Aorta (tissue), 5 donors: ENCODE measurements around the gene PAPPA. TPM values are rescaled to one million over a fixed set of nuclear protein-coding genes. Genes with fewer than 3 reads are reported as not detected.

Source experiments
- ATAC-seq: fragments of 200-7000 bp; cut with Tn5 transposase; one replicate; pipeline ENCODE4 v1.9.1; 2022; ENCODE audit warnings: moderate library complexity; ENCODE audit not compliant: low FRiP score
- DNase-seq, 2 donors: peaks; one replicate each; pipeline ENCODE4 v3.0.0-alpha.2; 2020
- H3K27ac ChIP-seq, 2 donors: one replicate each; pipeline ENCODE4 v1.5.1; 2013; ENCODE audit warnings: low read length in 2 of 2, mild to moderate bottlenecking in 2 of 2, moderate library complexity in 2 of 2, control low read depth in 1 of 2, inconsistent platforms in 1 of 2, low read depth in 1 of 2
- H3K27me3 ChIP-seq, 2 donors: one replicate each; pipeline ENCODE4 v1.6.1; 2013; ENCODE audit warnings: control low read depth in 1 of 2, low read length in 1 of 2, mild to moderate bottlenecking in 1 of 2, moderate library complexity in 1 of 2; ENCODE audit not compliant: insufficient read depth in 2 of 2, control insufficient read depth in 1 of 2
- H3K36me3 ChIP-seq, 2 donors: one replicate each; pipeline ENCODE4 v1.6.1; 2013; ENCODE audit warnings: control low read depth in 1 of 2, low read length in 1 of 2, mild to moderate bottlenecking in 1 of 2; ENCODE audit not compliant: insufficient read depth in 2 of 2, control insufficient read depth in 1 of 2
- H3K4me1 ChIP-seq, 2 donors: one replicate each; pipeline ENCODE4 v1.6.1; 2013; ENCODE audit warnings: low read length in 2 of 2, control low read depth in 1 of 2, mild to moderate bottlenecking in 1 of 2, moderate library complexity in 1 of 2; ENCODE audit not compliant: insufficient read depth in 2 of 2, control insufficient read depth in 1 of 2
- H3K4me3 ChIP-seq, 2 donors: one replicate each; pipeline ENCODE4 v1.5.1; 2013; ENCODE audit warnings: low read length in 2 of 2, control low read depth in 1 of 2, mild to moderate bottlenecking in 1 of 2
- H3K9me3 ChIP-seq: one replicate; pipeline ENCODE4 v1.6.1; 2013; ENCODE audit warnings: mild to moderate bottlenecking, low read length; ENCODE audit not compliant: control insufficient read depth
- WGBS, 2 donors: extraction: QIAGEN DNeasy Blood & Tissue Kit; methylation state at CpG; one replicate each; pipeline ENCODE4 v1.1.7; 2013; 5-methylcytosine and 5-hydroxymethylcytosine counted together
- intact Hi-C, 2 donors: fragments of 100-400 bp; cut with DNase I; formaldehyde crosslinking; loops; one replicate each; pipeline versions ENCODE4 v1.14.2 to v1.15.0; 2022
- polyA plus RNA-seq, 2 donors: library from polyadenylated mRNA; stranded (reverse); fragments of 200-250 nt; gene quantifications; one replicate each; pipeline ENCODE4 v1.2.3, GENCODE V29; 2013
- total RNA-seq, 2 donors: library from RNA; stranded (reverse); fragmentation: NEBNext Ultra II Directional; extraction: Animal tissue kit (Norgen Biotek cat#: 25700); gene quantifications; one replicate each; pipeline ENCODE4 v1.2.1, GENCODE V29; 2021
- donor health status: healthy with polysubstance abuse.
- donor health status: Bipolar disorder and iron deficiency.
- donor health status: DM: no; HTN: no; CAD: no.
- donor health status: DM: no; HTN: no; CAD: no.
- donor health status: DM: yes; HTN: yes; CAD: no.

The PAPPA gene
- total and polyA plus RNA-seq, 4 donors = 0.50 to 16.6 (median 7.3) TPM

- Histone ChIP-seq H3K27me3 (no peaks in the 10 kb centered on the region), H3K9me3 (no peaks in the 10 kb centered on the region), H3K27ac (no peak overlapping the region), H3K4me1 (no peaks in the 10 kb centered on the region), H3K36me3 (no peaks in the 10 kb centered on the region), H3K4me3 (no peak overlapping the region)
- DNase-seq = no peak
- WGBS, 2 donors = 52 to 71% methylated on average over 3 of the region's 3 CpGs
- no peak for ATAC-seq
- intact Hi-C loops = no loop called here
Measured at GRCh38 chr9:116134975-116135374, 18.6 kb upstream of the PAPPA start.

- 94 to 98% methylated on average over 2 of the region's 2 CpGs for WGBS, 2 donors
- no peaks in the 10 kb centered on the region for H3K4me1 ChIP-seq
- H3K36me3 ChIP-seq = no peaks in the 10 kb centered on the region
- ATAC-seq = no peak
- H3K27me3 ChIP-seq = no peaks in the 10 kb centered on the region
- no peak overlapping the region for H3K27ac ChIP-seq
- intact Hi-C loops = no loop called here
- DNase-seq = no peak
- H3K4me3 ChIP-seq = no peak overlapping the region
- no peaks in the 10 kb centered on the region for H3K9me3 ChIP-seq
Measured at GRCh38 chr9:116137010-116137409, 16.6 kb upstream of the PAPPA start.

GRCh38 chr9:116137581-116137980 lies 16.0 kb upstream of the PAPPA start:
- Histone ChIP-seq H3K36me3 (no peaks in the 10 kb centered on the region), H3K27me3 (no peaks in the 10 kb centered on the region), H3K27ac (no peak overlapping the region), H3K4me3 (no peak overlapping the region), H3K4me1 (no peaks in the 10 kb centered on the region), H3K9me3 (no peaks in the 10 kb centered on the region)
- intact Hi-C loops = no loop called here
- ATAC-seq = no peak
- 92 to 95% methylated on average over 5 of the region's 5 CpGs for WGBS, 2 donors
- DNase-seq = no peak

- ATAC-seq = no peak
- Histone ChIP-seq H3K9me3 (no peaks in the 10 kb centered on the region), H3K4me1 (no peaks in the 10 kb centered on the region), H3K4me3 (no peak overlapping the region), H3K27ac (no peak overlapping the region), H3K36me3 (no peaks in the 10 kb centered on the region), H3K27me3 (no peaks in the 10 kb centered on the region)
- intact Hi-C loops = no loop called here
- no peak for DNase-seq
- WGBS, 2 donors = 92 to 95% methylated on average over 6 of the region's 6 CpGs
Measured at GRCh38 chr9:116141864-116142561, 11.6 kb upstream of the PAPPA start.

GRCh38 chr9:116142706-116143492 lies 10.7 kb upstream of the PAPPA start:
- H3K9me3 ChIP-seq = no peaks in the 10 kb centered on the region
- 84 to 87% methylated on average over 5 of the region's 5 CpGs for WGBS, 2 donors
- no peak overlapping the region for H3K27ac ChIP-seq
- no peak for DNase-seq
- intact Hi-C loops = no loop called here
- H3K36me3 ChIP-seq = no peaks in the 10 kb centered on the region
- H3K27me3 ChIP-seq = no peaks in the 10 kb centered on the region
- no peaks in the 10 kb centered on the region for H3K4me1 ChIP-seq
- no peak for ATAC-seq
- no peak overlapping the region for H3K4me3 ChIP-seq

GRCh38 chr9:116144038-116144437 lies 9.6 kb upstream of the PAPPA start:
- Histone ChIP-seq H3K4me3 (no peak overlapping the region), H3K36me3 (no peaks in the 10 kb centered on the region), H3K27ac (no peak overlapping the region), H3K9me3 (no peaks in the 10 kb centered on the region), H3K4me1 (no peaks in the 10 kb centered on the region), H3K27me3 (no peaks in the 10 kb centered on the region)
- ATAC-seq = no peak
- WGBS, 2 donors = 42 to 59% methylated on average over 5 of the region's 5 CpGs
- no peak for DNase-seq
- intact Hi-C loops = no loop called here

- DNase-seq (no peak), ATAC-seq (no peak)
- Histone ChIP-seq H3K9me3 (no peaks in the 10 kb centered on the region), H3K27me3 (no peaks in the 10 kb centered on the region), H3K27ac (no peak overlapping the region), H3K4me1 (no peaks in the 10 kb centered on the region), H3K36me3 (no peaks in the 10 kb centered on the region), H3K4me3 (no peak overlapping the region)
- intact Hi-C loops = no loop called here
- WGBS, 2 donors = 91 to 98% methylated on average over 2 of the region's 2 CpGs
Measured at GRCh38 chr9:116144555-116144954, 9.0 kb upstream of the PAPPA start.

GRCh38 chr9:116145036-116145435 lies 8.6 kb upstream of the PAPPA start:
- no peak for ATAC-seq

GRCh38 chr9:116147821-116148220 lies 5.8 kb upstream of the PAPPA start:
- intact Hi-C loops = no loop called here
- Histone ChIP-seq H3K27ac (no peak overlapping the region), H3K4me1 (no peaks in the 10 kb centered on the region), H3K36me3 (no peaks in the 10 kb centered on the region), H3K4me3 (no peak overlapping the region), H3K27me3 (no peaks in the 10 kb centered on the region), H3K9me3 (no peaks in the 10 kb centered on the region)
- no peak for ATAC-seq
- WGBS, 2 donors = 88 to 91% methylated on average over 4 of the region's 4 CpGs
- DNase-seq = no peak

More at GRCh38 chr9:116145036-116145435, 8.6 kb upstream of the PAPPA start:
- H3K27me3 ChIP-seq = no peaks in the 10 kb centered on the region
- no peak overlapping the region for H3K4me3 ChIP-seq
- H3K36me3 ChIP-seq = no peaks in the 10 kb centered on the region
- no peaks in the 10 kb centered on the region for H3K4me1 ChIP-seq
- H3K9me3 ChIP-seq = no peaks in the 10 kb centered on the region
- H3K27ac ChIP-seq = no peak overlapping the region
- no peak for DNase-seq
- intact Hi-C loops = no loop called here
